ENCODE results near the gene HDGFL3.

DNA sequence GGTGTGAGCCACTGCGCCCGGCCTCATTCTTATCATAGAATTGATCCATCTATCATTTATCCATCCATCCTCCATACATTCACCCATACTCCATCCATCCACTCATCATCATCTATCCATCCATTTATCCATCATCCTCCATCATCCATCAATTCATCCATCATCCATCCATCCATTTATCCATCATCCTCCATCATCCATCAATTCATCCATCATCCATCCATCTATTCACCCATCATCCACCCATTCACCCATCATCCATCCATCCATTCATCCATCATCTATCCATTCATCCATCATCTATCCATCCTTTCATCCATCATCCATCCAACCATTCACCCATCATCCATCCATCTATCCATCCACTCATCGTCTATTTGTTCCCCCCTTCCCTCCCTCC is 96.5 kb downstream of the HDGFL3 start:
- TF ChIP-seq CTCF (IDR thresholded peaks at IDR 0.05): no peak
- TF ChIP-seq POLR2A (IDR thresholded peaks at IDR 0.05): no peak
